GM18861 (cell line): Measurements from ENCODE around the gene DSCAML1.

ENCODE experiments used
- ATAC-seq: cut with Tn5 transposase; IDR thresholded peaks from one replicate; pipeline ENCODE4 v1.9.1; 2021; ENCODE audit not compliant: unreplicated experiment

Gene DSCAML1

DNA sequence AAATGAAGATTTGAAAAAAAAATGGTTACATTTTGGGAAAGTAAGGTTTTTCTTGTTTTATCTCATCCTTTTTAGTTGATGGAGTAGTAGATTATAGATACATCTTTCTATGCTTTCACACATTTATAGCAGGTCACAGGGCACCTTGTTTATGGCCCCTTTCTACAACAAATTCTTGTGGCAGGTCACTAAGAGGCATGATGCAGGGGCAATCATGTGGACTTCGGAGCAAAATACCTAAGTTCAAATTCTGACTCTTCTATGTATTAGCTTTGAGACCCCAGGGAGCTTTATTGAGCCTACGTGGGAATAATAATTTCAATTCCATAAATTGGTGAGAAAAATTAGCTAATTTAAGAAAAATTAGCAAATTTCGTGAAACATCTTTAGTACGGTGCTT is 177.4 kb downstream of the DSCAML1 start:
- ATAC-seq, result no peak

DNA sequence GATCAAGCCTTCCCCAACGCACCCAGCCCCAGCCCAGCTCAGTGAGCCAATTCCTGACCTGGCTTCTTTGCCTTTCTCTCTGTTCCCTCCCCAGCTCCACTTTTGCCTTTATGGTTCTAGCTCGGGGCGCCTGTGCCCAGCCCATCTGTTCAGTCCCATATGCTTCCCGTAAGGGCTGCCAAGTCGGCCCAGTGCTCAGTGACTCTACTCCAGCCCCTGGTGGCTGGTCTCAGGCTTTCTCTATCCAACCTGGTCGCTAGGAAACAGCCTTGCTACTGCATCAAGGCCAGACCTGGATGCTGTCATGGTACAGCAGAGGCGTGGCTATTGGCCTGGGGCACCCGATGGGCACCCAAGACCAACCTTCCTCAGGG is 178.0 kb downstream of the DSCAML1 start:
- ATAC-seq, result no peak

DNA sequence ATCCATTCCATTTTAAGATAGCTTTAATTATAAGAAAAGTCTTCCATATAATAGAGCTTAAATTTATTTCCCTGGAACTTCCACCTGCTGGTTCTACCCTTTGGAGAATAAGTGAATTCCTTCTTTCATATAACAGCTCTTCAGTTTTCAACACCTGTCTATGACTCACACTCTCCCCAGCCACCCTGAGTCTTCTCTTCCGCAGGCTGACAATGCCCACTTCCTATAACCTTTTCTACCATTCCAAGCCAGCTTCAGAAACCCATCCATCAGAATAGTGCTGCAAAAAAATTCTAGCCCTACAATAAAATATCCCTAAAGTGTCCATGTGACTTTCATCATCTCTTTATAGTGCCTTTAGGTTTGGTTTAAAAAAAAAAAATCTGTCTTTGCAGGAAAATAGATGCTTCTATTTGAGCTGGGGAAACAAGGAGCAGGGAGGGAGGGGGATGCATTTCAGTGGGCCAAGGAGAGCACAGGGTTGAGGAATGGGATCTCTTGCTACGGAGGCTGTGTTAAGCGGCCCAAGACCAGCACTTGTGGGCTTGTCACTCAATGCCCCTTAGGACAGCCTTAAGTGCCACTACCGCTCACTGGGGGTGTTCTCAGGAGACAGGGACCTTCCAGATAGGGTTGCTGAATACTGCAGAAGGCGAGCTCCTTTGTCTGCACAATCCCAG is 178.6 kb downstream of the DSCAML1 start:
- no peak for ATAC-seq

DNA sequence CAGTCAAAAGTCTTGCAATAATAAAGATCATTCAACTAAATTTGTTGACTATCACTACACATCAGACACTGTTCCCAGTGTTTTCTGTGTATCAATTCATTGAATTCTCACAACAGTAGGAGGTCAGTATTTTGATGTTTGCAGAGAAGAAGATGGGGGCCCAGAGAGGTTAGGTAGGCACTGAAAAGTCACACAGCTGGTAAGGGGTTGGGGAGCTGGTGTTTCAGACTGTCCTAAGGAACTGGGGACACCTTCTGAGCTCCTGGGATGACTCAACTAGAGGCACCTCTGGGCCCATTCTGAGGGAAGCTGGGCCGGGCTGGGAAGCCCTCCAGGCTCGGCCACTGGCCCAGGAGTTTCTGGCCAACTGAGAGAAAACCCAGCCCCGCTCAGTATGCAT is 180.0 kb downstream of the DSCAML1 start:
- ATAC-seq, result no peak

DNA sequence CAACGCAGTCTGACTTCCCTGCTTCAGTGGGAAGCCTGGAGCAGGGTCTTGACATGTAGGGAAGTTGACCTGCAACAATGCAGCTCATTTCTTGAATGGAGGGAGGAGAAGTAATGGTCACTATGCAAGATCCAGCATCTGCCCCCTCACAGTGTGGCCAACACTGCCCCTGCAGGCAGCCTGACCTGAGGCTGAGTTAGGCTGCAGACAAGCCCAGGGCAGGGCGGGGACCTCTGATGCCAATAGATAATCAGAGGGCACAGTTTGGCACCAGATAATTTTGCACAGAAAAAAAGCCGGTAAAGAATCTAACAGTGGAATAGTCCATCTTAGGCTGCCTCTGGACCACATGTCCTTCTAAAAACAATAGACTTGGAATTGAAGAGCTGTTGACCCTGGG is 182.3 kb downstream of the DSCAML1 start:
- no peak for ATAC-seq

DNA sequence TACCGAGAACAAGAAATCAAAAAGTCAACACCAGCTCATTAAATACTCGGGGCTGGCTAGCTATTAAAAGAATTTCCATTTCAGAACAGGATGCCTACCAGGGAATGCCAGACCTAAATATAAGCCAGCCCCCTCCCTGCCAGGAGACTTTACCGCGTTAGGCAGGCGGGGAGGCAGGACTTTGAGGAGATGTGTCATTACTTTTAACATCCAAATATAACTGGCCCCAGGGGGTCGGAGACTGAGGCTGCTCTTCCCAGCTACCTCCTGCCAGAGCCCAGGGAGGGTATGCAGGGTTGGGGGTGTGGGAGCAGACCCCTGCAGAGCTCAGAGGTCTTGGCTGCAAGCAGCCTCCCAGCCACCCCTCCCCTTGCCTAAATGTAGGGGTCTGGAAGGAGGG is 183.5 kb downstream of the DSCAML1 start:
- ATAC-seq, result no peak

DNA sequence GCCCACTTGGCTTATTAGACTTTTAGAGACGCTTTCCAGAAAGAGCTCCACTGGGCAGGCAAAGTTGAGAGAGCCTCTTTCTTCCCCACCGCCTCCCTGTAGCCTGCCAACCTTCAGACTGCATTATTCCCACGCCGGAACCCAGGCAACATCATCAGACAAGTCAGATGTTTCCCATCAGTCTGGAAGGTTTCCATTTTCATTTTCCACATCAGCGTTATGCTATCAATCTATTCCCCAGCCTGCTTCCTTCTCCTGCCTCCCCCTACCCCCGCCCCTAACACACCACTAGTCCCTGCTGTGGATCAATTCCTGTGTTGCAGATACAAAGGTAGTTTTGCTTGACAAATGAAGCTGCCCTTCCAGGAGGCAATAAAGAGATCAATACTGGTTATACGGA is 184.8 kb downstream of the DSCAML1 start:
- no peak for ATAC-seq

DNA sequence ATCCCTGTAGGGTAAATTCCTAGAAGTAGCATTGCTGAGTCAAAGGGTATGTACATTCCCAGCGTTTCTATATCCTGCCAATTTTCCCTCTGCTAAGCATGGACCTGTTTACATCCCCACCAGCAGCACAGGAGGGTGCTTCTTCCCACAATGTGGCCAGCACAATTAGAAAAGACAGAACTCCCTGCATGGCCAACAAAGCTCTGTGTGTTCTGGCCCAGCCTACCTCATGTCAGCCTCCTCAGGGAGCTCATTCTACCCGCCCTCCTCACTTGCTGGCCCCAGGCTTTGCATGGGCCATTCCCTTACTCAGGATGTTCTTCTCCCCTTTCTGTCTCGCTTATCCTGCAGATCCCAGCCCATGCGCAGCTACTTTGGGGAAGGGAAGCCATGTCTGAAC is 186.1 kb downstream of the DSCAML1 start:
- no peak for ATAC-seq

DNA sequence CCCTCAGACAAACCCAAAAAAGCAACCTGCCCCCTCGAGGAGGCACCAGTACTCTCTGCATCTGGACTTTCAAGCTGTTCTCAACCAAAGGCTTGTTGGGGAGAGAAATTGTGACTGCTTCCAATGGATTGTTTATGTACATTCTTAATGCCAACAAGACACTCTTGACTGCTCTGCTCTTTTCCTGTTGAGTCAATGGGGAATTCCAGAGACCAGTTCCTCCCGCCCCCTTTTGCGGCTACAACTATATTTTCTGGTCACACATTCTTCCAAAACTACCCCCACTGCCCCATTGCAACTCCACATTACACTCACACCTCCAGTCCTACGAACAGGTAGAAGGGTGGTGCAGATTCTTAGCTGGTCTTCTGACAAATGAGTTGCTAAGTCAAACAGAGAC is 187.0 kb downstream of the DSCAML1 start:
- no peak for ATAC-seq

DNA sequence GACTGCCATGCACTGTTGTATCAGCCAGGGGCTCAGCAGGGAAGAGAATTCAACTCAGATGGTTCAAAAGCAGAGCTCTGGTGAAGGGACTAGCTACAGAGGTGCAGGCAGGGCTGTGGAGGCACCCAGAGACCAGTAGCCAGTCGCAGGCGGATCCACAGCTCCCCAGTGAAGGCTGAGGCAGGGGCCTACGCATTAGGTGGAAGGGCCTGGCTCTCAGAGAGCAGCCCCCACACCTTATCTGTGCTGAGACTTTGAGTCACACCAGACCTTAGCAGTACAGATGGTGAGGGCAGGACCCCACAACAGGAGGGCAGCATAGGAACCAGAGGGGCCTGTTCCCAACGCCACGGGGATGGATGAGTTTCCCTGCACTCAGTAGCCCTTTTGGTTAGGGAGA is 189.6 kb downstream of the DSCAML1 start:
- no peak for ATAC-seq

DNA sequence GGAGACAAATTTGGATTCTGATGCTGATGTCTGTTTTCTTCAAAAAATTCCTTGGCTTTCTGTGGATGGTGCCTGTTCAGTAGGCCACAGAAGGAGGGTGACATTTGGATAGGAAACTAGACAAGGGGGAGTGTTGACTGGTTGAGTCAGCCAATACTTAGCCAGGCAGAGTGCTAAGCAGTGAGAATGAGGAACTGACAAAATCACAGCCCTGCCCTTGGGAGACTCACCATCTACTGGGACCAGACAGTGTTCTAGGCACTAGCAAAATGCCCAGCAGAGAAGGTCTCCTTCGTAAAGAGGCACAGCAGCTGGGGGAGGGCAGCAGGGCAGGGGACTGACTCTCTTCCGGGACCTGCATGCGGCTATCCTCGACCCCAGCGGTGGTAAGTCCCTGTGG is 190.2 kb downstream of the DSCAML1 start:
- no peak for ATAC-seq

DNA sequence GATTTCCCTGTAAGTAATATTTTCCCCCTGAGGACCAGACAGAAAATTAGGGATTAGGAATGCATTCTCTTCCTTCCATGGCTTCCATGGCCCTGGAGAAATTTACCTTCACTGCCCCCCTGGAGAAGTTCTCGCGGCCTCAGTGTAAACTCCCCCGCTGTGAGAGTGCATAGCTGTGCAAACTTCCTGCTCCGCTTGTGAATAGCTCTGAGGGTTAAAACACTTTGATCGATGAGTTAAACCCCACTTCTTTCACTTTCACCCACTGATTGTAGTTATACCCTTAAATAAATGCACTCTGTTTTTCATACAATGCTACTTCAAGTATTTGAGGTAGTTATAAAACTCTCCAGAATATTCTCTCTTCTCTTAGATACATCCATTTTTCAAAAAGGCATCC is 190.8 kb downstream of the DSCAML1 start:
- peak; percentile 39 for ATAC-seq

DNA sequence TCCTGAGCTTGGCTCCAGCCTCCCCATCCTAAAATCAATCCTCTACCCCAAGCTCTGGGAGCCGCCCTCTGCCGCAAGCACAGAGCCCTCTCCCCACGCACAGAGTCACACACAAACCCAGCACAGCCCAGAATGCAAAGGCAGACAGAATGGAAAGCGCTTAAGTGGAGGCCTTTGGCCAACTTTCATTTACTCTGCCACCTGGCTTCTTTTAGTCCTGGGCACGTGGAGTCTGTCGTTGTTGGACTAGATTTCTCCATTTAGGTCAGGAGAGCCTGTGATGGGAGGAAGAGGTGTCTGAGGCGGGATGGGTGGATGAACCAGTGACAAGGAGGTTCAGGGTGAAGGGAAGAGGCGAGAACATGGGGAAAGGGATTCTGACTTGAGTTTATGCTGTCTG is 191.7 kb downstream of the DSCAML1 start:
- ATAC-seq, result no peak

DNA sequence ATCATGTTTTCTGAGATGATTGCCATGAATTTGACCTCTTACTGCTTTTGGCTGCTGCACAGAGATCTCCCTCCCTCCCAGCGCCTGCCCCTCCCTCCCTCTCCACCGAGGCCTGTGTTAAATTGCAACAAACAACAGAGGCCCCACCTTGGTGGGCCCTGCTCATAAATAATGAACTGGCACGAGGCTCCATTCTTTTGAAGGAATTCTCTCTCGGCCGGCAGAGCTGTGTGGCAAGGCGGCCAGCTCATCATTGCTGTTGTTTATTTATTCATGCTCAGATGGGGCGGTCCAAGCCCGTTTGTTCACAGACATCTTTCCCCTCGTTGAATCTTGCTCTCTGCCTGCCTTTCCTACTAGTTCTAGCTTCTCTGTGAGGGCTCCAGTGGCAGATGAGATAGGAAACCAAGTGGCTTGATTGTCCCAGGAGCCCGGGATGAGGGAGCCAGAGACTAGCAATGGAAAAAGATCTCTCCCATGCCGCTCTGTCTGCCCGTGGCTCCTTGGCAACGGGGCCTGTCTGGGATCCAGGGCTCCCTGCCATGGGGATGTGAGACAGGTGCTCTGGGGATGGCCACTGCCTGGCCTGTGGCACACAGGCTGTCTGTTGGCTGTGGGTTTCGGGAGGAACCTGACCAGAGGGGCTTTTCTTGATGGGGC is 192.6 kb downstream of the DSCAML1 start:
- ATAC-seq, result no peak

DNA sequence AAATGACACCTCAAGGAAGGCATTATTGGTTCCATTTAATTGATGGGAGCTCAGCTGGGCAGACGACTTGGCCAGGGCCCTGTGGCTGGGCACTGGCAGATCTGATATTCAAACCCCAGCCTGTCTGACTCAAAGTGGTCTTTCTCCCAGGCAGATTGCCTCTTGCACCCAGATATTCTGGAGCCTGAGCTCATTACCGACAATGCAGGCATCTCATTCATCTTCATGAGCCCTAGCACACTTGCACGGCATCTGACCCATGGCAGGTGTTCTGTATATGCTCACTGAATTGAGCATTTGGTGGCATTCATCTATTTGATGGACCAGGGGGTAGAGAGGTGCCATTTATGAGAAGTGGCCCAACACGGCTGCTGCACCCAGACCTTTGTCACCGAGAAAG is 193.1 kb downstream of the DSCAML1 start:
- ATAC-seq, result no peak

DNA sequence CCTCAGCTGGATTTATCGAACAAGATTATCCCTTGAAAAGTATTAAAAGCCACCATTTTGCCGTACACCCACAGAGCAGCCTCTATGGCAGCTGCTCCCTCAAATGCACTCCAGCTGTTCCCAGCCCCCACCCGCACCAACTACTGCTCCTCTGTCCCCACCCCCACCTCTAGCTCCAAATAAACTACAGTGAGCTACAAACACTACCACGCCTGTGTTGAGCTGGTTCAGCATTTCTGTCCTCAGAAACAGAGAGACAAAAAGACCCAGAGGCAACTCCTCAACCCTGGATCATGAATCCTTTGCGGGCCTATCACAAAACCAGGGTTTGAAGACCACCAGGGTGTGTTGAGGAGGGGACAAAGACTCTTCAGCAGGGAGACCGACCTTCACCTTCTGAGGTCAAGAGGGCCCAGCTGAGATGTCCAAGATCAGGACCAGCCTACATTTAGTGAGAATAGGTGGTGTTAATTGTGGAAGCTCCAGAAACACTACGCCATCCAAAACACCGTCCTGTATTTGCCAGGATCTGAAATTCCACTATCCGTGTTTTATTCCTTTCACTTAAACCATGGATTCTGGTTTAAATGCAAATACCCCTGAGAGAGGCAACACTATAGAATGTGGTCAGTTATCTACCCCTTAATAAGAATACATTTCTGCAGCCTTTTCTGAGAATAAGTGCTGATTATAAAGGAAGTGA is 195.9 kb downstream of the DSCAML1 start:
- no peak for ATAC-seq

DNA sequence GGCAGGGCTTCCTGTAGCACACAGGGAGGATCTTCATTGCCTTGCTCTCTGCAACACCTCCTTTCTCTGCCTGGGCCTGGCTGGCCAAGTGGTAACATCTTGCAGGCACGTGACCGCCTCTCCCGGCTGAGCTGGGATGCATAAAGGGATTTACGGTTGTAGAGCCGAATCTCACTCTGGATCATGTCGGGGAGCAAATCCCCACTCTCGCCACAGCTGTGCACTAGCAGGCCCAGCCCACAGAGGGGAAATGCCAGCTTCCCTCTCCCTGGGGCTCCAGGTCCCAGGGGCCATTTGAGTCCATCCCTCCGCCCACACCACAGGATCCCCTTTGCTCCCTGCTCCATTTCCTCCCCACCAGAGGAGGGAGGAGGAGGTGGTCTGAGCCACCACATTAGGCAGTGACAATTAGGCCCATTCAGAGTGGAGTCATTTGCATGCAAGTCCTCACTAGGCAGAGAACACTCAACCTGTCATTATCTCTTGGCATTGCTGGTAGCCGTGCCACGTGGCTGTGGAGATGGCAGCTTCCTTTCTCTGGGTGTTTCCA is 196.7 kb downstream of the DSCAML1 start:
- ATAC-seq, result no peak

DNA sequence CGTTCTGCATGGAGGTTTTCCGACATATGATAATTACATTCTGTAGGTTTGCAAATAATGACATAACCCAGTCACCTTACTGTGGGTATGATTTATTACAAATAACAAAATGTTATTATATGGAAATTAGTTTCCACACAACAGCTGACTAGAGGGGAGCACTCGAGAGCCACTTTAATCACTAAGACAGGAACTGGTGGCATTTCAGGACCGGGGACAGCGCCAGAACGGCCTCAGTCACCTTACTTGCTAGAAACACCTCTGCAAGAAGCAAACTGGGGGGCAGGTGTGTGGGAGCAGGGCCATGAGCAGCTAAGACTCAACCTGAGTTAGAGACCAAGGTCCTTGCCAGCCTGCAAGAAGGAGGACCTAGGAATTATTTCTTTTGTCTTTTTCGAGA is 199.9 kb downstream of the DSCAML1 start:
- no peak for ATAC-seq

DNA sequence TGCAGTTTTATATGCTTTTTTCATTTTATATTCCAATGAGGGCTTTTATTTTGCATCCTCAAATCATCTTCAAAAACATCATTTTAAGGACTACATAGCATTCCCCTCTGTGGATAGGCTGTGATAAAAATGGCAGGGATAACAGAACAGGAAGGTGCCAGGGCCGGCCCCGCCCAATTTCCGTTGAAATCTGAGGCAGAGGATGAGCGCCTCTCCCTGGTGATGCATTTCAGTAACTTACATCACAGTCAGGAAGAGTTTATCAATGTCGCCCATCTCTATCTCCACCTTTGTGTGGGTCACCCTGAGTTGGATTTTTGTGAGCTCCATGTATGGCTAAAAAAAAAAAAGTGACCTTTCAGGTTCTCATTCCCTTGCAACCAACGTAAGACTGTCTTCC is 201.6 kb downstream of the DSCAML1 start:
- no peak for ATAC-seq

DNA sequence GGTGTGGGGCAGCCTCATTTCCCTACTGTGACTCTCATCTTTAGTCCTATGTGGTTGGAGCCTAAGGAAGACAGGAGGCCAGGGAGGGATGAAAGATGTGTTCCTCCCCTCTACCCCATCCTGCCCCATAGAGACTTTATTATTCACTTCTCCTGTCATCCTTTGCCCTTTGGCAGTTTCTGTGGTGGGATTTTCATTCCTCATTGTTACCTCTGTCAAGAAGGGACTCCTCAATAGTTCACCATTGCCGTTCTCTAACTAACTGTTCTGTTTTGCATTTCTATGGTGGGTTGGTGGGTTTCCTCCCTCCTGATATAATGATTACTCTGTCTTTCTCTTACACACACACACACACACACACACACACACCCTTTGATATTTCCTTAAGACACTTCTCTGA is 202.3 kb downstream of the DSCAML1 start:
- no peak for ATAC-seq

DNA sequence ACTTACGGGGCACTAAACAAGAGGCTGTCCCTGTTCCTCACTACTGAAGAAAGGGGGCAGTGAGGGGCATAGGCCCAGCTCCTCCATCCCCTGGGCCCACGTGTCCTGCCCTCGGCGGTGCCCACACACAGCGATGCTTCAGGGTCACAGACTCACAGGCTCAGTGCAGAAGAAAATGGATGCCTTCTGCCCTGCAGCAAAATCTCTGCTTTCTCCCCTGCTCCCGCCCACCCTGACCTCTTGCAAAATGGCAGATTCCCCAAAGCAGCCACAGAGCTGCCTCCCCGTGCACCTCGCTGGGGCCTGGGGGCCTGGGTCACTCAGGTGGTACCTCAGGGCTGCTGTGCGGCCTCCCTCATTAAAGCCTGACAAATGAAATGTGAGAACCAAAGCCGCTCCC is 204.0 kb downstream of the DSCAML1 start:
- no peak for ATAC-seq

DNA sequence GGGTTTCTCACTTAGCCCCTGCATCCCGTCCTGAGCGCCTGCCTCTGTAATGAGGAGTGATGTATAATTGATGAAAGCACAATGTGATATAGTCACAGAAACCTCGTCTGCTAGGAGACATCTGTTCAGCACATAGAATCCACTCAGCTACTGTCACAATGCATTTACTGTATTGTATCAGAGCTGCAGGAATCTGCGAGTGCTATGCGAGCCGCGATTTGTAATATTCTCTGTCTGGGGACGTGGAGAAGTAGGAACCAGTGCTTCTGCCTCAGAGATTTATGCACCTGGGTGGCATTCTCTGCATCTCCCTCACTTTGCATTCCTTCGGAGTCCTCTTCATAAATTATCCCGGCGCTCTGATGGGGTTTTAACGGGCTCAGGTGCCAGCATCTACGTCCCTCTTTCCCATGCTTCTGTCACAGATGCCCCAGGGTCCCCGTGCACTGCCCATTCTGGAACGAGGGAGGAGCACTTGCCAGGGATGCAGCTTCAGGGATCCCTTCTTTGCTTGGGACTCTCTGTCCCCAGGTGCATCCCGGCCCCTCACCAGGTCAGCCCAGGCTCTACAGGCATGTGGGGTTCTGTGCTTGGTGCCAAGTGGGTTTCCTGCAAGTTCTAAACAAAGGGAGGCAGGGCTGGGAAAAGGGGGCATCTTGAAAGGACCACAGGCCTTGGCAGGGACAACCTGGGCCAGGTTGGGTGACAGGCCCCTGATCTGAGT is 205.5 kb downstream of the DSCAML1 start:
- no peak for ATAC-seq
